GM21447 (cell line): ENCODE results near the gene MGLL.

ENCODE experiments used
- ATAC-seq: cut with Tn5 transposase; IDR thresholded peaks from one replicate; pipeline ENCODE4 v1.9.1; 2021; ENCODE audit not compliant: unreplicated experiment

The MGLL gene

DNA sequence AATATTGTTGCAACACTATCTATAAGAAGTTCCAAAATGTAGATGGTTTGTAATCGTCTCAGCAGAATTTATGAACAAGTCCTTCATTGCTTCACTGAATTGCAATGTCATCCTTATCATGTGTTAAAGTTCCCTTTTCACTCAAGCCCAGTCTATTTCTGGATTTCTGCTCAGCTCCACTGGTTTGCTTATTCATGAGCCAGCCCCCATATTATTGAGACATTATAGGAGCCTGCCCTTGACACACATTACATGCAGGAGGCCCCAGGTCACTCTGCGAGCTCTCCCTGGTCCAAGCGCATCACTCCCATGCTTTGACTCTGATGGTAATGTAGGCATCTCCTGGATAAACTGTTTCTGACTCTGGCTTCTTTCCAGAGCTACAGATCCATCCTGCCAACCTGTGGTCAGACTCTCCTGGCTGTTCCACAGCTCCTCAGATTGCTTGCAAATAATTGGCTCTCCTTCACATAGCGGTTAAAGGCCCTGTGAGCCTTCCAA is 92.7 kb downstream of the MGLL start:
- no peak for ATAC-seq

DNA sequence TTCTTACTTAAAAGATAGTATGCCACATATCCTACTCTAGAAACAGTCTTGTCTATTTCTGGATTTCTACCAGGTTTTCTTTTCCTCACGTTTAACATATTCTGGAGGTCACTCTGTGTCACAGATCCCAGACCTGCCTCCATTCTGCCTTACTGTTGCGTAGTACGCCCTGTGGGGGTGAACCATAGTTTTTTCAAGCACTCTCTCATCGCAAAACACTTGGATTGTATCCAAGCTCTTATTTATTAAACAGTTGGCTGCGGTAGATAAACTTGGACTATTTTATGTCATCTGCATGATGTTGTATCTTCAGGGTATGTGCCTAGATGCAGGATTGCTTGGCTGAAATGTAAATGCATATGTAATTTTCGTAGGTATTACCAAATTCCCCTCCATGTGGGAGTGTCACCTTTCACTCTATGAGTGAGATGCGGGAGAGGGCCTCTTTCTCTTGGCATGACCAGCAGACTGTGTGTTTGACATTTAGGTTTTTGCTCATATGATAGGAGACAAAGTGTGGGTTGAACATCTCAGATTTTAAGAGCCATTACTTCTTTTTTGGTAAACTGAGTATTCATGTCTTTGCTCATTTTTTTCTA is 93.8 kb downstream of the MGLL start:
- no peak for ATAC-seq

DNA sequence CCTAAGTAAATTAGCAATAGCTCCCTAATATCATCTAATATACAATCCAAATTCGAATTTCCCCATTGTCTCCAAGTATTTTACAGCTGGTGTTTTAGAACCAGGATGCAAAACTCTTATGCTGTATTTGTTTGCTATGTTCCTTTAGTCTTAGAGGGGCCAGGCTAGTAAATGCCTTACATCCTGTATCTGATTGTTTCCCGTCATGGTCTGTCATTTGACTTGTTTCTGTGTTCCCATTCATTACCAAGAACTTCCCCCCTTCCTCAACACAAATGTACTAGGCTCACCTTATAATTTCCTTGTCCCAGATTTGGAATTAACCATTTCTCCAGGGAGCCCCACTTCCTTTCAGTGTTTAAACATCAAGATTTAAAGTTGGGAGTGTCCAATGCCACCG is 95.4 kb downstream of the MGLL start:
- no peak for ATAC-seq

- ATAC-seq = no peak
Measured at GRCh38 chr3:127723011-127723567, 99.2 kb downstream of the MGLL start.

DNA sequence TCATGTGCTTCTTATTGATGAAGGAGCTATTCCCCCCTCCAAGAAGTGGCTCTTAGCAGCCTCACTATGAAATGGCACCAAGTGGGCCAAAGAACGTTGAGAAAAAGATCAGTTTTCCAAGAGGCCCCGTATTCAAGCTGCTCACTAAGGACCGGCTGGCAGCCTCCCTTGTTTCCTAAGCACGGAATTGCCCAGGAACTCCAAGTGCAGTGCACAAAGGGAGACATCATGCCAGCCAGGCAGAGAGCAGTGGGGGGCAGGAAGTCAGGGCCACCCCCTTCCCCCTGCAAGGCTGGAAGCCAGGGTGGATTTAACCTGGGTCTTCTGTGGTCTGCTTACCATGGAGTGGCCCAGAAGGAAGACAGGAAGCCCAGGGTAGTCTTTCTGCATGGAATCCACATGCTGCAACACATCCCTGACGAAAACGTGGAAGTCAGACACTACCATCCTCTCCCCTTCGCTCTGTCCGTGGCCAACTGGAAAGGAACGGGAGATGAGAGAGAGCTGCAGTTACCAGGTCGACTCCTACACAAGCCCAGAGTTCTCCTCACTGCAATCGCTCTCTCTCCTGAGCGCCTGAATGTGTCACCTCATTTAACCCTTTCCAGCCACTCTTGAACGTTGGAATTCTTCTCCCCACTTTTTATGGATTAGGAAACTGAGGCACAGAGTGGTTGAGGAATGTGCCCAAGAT is 100.1 kb downstream of the MGLL start:
- no peak for ATAC-seq

DNA sequence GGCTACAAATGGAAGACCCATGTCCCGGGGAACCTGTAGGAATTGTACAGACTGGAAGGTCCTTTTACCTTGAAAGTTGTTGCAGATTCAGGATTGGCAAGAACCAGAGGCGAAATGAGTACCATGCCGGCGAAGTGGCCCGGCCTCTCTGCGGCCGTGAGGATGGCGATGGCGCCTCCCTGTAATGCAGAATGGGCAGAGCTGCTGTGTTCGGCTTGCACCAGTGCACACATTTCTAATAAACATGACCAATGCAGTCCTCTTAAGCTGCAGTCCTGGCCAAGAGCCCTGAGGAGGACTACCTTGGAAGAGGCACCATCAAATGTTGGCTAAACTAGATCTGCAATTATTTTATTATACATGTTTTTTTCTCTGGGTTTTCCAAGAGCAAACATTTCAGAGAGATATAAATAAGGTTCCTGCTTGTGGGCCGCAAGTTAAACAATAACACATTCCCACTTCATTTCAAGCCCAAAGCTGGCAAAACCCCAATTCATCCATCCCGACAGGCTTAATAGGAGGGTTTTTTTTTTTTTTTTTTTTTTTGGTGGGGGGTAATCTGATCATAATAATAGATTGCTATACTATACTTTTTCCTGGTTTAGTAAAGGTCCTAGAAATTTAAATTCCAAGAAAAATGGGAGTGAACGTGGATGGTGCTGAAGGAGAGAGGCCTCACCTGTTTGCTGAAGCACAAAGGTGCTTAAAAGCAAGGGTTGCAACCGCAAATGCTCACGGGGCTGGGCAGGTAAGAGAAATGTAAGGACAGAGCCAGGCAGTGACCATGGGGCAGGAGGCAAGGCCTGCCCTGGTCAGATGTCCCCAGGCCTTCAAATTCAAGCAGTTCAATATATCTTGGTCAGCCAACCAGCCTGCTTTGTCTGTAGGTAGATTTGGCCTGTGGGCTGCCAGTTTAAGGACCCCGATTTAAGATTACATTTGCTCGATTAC is 101.1 kb downstream of the MGLL start:
- ATAC-seq = no peak

DNA sequence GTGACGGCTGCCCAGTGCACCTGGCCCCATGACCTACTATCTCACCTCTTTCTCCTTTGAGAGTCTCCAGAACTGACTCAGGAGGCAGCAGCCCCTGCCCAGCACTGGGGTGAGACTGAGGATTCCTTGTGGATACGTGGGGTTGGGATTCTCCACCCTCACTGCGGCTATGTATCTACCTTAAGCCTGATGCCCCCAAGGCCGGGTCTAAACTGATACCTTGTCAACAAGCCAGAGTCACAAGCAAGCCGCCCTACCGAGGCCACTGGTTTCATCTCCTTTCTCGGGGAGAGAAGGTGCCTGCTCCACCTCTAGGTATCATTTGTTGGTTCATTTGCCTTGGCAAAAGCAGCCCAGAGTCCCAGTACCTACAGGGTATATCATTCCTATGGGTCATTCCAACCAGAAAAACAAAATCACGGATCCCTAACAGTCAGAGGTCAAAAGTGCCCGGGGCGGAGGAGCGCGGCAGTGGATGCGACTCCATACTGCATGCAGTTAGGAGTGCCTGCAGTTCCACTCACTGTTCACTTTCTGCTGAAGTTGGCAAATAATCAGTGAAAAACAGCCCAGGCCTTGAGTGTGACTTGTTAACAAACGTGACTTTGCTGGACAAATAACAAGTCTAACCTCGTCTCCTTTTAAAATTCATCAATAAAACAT is 102.0 kb downstream of the MGLL start:
- ATAC-seq = no peak

GRCh38 chr3:127719369-127719768 is 102.9 kb downstream of the MGLL start:
- ATAC-seq = no peak

DNA sequence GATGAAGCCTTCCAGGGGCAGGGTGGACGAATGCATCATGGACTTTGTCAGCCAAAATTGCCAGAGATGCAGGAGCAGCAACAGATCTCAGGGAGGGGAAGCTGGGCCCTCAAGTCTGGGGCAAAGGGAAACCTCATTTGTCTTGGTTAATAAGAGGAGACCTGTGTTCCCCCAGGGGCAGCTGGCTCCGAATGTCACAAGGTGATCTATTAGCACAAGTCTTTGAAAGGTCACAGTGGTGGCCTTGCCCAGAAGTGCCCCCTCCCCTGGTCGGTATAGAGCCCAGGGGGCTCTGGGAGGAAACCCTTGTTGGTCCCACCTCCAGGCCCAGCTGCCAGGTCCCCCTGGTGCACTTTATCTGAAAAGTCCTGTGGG is 103.4 kb downstream of the MGLL start:
- no peak for ATAC-seq

- no peak for ATAC-seq
Measured at GRCh38 chr3:127718245-127718915, 103.9 kb downstream of the MGLL start.

- no peak for ATAC-seq
Measured at GRCh38 chr3:127717357-127718244, 104.7 kb downstream of the MGLL start.

GRCh38 chr3:127716384-127716783 is 105.9 kb downstream of the MGLL start:
- no peak for ATAC-seq

DNA sequence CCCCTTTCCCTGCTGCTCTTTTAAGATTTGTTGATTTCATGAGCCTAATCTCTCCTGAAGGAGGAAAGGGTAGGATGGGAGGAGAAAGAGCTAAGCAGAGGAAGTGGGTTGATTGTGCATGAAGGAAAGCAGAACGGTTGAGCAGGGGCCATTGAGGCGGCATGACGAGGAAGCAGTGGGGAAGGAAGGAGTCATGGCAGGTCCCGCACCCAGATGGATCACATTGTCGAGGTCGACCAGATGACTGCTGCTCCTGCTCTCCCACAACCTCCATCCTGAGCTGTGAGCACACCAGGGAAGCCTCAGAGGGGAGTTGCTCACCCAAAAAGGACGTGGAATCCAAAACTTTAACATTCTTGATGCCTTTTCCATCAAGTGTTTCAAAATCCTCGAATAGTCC is 106.8 kb downstream of the MGLL start:
- no peak for ATAC-seq

DNA sequence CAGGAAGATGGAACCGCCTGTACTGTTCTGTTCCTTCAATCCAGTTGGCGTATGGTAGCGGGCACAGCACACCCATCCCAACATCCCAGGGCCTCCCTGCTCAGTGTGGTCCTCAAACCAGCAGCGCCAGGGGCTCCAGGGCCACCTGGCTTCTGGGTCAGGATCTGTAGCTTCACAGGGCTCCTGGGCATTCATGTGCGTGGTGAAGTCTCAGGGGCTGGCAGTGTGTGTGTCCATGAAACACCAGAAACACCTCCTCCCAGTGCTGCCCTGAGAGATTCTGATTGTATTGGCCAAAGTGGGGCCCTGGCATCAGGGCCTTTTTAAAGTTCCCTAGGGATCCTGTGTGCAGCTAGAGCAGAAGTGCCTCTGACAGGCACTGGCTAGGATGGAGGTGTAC is 107.4 kb downstream of the MGLL start:
- ATAC-seq = no peak

DNA sequence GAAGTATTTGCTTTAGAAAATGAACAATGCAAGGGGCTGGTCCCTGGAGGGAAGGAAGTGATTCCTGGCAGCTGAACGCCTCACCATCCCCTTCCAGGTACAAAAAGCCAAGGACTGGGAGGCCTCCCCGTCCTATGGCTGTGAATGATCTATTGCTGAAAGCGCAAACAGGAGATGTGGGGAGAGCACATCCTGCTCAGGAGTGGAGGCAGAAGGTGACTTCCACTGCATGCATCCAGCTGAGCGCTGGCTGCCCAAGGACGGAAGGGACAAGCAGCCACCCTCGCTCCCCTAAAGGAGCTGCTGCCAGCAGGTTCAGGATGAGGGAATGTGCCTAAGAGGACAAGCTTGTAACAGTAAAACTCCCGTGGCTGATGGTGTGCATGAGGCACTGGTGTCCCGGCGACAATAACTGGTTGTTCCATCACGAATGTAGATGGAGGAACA is 108.2 kb downstream of the MGLL start:
- no peak for ATAC-seq

DNA sequence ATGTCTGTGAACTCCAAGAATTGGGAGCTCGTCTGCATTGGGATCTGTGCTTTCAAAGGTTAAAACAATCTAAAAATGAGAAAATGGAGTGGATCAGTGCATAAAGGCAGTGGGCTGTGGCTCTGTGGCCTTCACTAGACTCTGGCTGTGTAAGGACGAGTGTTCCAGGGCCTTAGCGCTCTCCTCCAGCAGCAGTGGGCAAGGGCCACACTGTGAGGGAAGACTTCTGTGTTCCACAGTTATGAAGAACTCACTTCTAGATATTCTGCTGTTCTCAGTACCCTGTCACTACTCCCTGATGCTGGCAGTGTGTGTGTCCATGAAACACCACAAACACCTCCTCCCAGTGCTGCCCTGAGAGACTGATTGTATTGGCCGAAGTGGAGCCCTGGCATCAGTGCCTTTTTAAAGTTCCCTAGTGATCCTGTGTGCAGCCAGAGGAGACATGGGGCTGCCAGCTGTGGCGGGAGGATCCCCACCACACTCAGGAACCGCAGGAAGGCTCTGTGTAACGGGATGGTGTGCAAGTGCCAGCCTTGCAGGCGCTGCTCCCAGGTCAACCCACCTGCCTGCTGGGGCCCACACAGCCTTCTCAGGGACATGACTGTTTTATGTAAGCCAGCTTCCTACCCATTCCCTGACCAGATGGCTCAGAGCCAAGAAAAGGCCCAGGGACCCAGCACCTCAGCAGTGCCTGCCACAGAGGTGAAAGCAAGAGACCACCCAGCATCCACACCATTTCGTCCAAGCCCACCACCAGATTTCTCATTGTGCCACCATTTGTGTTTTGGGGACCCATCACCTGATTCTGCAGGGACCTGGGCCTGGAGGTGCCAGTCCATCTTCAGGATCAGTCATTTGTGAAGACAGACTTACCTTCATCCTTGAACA is 109.2 kb downstream of the MGLL start:
- ATAC-seq = no peak

DNA sequence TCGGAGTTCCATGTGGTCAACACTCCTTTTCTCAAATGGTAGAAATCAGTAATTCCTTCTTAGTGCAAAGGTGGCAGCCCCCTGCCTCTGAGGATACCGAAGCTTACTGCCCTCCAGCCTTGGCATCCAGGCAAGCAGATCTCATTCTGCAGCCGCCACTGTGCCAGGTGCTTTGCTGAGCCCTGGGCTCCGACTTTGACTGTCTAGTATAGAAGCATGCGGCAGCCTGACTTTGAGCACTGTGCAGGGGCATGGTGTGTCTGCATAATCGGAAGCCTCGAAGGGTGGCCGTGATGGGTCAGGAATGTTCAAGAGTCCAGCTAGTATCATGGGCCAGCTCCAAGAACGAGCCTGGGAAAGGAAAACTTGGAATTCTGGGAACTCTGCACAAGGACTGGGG is 109.9 kb downstream of the MGLL start:
- no peak for ATAC-seq

DNA sequence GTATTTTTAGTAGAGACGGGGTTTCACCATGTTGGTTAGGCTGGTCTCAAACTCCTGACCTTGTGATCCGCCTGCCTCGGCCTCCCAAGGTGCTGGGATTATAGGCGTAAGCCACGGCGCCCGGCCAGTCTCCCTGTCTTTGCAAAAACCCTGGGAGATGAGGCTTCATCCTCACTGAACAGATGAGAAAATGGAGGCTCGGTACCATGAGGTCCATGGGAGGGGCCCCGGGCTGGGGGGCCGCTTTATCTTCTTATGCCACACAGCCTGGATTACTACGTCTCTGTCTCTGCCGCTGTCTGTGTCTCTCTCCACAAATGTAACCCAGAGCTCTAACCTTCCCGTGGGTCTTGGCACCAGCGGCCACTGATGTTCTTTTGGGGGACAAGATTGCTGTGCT is 110.4 kb downstream of the MGLL start:
- no peak for ATAC-seq
